Astrocyte of the hippocampus (primary cell): ENCODE data around the gene GPBP1L1.
A peak's percentile ranks its signal among the peaks of the same experiment; 100 is the strongest.

Experiments used
- DNase-seq: peaks from one replicate; pipeline ENCODE4 v3.0.0; 2011; ENCODE audit warnings: low read depth, low spot score

The GPBP1L1 gene

GRCh38 chr1:45589861-45590260, 96.5 kb downstream of the GPBP1L1 start:
- DNase-seq = peak; percentile 12

- no peak for DNase-seq
These were observed 99.6 kb downstream of the GPBP1L1 start for GRCh38 chr1:45586769-45587168.

- no peak for DNase-seq
These were observed 100.7 kb downstream of the GPBP1L1 start for GRCh38 chr1:45585496-45586075.

GRCh38 chr1:45585110-45585426, 101.3 kb downstream of the GPBP1L1 start:
- no peak for DNase-seq

GRCh38 chr1:45584351-45585109, 101.8 kb downstream of the GPBP1L1 start:
- peak; percentile 95 for DNase-seq

- peak; percentile 94 for DNase-seq
These were observed 102.5 kb downstream of the GPBP1L1 start, which contains the start of gene NASP for GRCh38 chr1:45583666-45584350. Gene NASP (plus strand): TSS chr1:45584041. CDS start chr1:45584147, 106 bp downstream.

GRCh38 chr1:45583264-45583665, 103.1 kb downstream of the GPBP1L1 start:
- peak; percentile 98 for DNase-seq
